HG02840 (cell line): ENCODE results near the gene ARPC5.
"Not testable (repeated sequence)": the region's sequence is repeated elsewhere in the genome, so short reads cannot be mapped to it uniquely, and the experiment has no call there.

Experiments
- ATAC-seq: cut with Tn5 transposase; IDR thresholded peaks from one replicate; pipeline ENCODE4 v1.9.1; 2021; ENCODE audit warnings: mild to moderate bottlenecking, moderate library complexity, moderate number of reproducible peaks; ENCODE audit not compliant: unreplicated experiment, low FRiP score

The ARPC5 gene

DNA sequence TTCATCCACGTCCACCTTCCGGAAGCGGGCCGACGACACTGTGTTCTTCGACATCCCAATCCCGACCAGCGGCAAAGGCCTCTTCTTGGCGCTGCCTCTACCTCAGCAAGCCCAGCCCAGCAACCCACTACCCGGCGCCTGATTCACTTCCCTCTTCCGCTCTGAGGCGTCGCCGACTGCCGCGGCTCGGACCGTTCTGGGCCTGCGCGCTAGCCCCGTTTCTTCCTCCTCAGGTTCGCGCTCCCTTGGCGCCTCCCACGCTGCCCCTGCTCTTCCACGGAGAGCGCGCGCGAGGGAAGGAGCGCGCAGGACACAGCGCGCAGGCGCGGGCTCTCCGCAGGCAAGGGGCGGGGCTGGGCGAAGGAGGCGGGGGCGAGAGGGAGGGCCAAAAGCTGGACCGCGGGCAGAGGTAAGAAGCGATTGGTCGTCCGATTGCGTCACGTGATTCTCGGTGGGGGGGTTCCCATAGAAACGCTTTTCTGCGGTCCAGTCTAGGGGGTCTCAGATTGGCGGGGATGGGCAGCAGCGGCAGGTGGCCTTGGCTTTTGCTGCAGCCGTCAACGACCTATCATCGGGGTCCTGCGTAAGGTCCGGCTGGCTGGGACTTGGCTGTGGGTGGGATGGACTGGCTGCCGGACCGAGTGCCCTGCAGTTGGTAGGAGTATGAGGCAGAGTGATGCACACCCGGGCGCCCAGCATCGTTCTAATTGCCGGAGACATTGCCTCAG, at the start of gene ARPC5:
TSS of gene ARPC5 (minus strand) at position 178 of the 728 bp plus-strand sequence. CDS start at position 54, 124 bp downstream.
- ATAC-seq, result peak; percentile 86

DNA sequence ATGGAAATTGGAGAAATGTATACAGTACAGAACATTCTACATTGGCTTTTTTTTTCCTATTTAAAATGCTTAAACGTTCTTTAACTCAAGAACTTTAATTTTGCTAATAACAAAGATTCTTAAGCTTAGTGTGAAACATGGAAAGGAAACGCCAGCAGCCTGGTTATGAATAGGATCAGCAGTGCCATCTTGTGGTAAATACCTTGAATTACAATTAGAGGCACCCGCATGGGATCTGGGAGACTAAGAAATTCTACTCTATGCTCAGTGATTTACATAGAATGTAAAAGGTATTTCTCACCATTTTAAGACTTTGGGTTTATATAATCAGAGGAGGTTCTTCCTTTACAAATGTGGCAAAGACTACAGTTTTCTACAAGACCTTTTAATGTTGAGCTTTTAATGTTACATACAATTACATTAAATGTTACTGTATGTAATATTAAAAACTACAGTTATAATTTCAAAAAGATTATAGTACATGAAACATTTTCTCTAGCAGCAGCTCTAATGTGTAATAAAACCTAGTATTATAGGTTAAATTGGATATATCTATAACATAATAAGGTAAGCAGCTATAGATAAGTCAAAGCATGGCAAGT, 49.6 kb upstream of the ARPC5 start:
- ATAC-seq, result no peak

GRCh38 chr1:183679363-183679762, 43.8 kb upstream of the ARPC5 start:
- ATAC-seq, result not testable (repeated sequence)

- no peak for ATAC-seq
Measured at GRCh38 chr1:183678819-183679218, 43.2 kb upstream of the ARPC5 start.

- ATAC-seq, result no peak
Measured at GRCh38 chr1:183676586-183677189, 41.1 kb upstream of the ARPC5 start.

- no peak for ATAC-seq
Measured at GRCh38 chr1:183675883-183676585, 40.5 kb upstream of the ARPC5 start.

DNA sequence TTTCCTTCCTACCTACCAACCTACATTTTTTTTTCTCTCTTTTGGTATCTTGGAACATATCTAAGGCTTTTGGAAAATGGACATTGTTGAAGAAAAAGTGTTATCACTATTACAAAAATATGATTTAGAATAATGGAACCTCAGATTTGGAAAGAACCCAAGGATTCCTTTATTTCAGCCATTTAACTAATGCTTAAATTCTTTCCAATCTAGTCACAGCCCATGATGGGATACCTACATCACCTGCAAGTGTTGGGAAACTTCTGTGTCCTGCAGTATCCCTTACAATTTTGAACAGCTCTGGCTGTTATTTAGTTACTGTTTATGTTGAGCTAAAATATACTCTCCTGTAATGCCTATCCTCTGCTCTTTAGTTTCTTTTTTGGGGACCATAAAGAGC, 39.8 kb upstream of the ARPC5 start:
- ATAC-seq, result no peak

DNA sequence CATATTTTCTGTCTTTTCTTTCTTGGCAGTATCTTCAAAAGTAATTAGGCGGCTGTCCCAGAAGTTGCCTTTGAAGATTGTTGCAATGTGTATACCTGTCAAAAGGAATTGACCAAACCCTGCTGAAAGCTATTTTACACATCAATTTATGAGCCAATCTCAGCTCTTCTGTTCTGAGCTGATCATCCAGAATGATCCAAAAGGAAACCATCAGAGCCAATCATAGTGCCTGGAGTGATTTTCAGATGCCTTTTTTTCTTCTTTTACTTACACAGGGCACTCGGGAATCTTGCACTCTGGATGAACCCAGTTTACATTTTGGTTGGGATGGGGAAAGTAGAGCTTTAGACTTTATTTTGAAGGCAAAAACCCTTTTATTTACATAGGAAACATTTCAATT, 39.3 kb upstream of the ARPC5 start:
- ATAC-seq, result no peak

- ATAC-seq, result no peak
Measured at GRCh38 chr1:183674339-183674738, 38.8 kb upstream of the ARPC5 start.

DNA sequence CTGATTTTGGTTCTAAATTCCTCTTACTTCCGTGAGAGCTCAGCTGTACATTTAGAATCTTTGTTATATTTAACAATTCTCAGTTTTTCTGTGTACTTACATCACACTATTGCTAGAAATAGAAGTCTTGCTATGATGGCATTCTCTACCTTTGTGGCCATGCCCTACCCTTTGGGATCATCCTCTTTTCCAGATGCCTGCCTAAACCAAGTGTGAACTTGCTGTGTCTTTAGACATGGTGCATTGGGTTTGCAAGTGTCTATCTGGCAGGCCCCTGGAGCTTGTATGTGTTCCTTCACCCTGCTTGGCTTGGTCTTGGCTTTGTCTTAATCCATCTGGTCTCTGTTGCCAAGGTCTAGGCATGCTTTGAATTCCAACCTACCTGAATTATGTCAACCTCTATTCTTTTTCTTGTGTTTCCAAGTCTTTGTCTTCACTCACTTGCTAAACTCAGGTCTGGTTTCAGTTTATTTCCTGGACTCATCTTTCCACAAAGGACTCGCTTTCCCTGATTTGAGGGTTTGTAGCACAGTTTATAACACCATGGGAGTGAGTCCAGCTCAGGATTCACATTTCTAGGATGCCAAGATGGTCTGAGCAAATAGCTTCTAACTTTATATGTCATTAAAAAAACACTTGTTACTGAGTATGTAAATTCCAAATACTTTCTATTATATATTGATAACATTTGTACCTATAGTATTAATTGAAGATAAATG, 38.2 kb upstream of the ARPC5 start:
- ATAC-seq, result no peak

DNA sequence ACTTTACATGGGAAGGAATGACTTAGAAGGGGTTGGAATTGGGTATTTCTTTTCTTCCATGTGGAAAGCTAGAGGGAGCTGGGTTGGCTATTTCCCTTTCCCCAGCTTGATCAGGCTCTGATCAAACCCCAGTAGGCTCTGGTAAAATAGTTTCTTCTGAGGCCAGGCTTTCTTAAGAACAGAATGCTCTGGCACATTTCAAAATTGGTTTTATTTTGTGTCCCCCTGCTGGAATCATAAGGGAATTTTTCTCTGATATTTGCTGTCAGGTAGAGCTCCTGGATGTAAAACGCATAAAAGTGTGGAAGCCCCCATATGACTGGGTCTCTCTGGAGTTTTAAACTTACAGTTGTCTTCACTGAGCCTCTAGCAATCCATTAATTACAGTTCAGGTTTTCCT, 34.6 kb upstream of the ARPC5 start:
- ATAC-seq, result no peak

DNA sequence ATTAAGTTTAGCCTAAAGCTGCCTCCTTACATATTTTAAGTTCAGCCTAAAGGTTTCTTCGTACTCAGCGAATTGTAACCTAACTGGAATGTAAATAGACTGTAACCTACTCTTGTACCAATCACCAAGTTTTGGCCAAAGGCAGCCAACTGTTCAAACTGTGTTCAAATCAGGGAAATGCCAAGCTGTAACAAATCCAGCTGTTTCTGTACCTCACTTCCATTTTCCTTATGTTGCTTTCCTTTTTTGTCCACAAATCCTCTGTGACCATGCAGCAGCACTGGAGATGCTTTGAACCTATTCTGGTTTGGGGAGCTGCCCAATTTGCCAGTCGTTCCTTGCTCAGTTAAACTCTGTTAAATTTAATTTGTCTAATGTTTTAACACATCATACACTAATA, 20.8 kb upstream of the ARPC5 start:
- no peak for ATAC-seq

DNA sequence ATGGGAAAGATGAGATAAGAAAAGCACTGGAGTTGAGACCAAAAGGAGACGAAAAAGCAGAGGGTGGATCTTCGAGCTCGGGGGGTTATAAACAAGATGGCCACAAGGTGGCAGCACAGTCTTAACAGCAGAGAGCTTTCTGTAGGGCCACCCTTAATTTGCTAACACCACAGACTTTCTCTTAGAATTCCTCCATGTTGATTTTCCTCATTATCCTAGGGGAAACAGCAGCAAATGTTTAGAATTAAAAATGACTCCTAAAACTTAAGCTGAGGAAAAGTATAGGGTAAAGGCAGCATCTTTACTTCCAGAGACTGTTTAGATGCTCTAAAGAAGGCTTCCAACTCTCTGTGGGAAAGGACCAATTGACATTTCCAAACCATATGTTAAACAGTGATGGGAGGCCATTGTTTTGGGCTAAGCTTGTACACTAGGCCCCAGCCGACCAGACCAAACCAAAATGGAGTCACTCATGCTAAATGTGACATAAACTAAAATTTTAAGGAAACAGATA, 20.0 kb upstream of the ARPC5 start:
- ATAC-seq, result no peak

DNA sequence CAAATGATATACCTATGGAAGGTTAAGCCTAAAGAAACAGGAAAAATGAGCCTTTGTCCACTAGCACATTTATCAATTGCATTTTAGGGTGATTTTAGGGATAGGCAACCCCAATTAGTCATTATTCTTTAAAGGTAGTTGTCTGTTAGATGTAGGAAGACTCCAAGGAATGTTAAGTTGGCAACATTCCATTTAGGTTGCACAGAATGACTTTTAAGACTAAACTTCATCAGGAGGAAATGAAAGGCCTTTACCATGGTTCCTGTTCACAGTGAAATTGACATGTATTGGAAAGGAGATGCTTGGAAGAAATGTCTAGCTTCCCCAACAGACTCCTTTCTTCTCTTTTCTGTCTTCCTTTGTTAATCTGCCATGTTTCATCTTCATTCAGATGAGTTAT, 19.1 kb upstream of the ARPC5 start:
- ATAC-seq, result no peak

DNA sequence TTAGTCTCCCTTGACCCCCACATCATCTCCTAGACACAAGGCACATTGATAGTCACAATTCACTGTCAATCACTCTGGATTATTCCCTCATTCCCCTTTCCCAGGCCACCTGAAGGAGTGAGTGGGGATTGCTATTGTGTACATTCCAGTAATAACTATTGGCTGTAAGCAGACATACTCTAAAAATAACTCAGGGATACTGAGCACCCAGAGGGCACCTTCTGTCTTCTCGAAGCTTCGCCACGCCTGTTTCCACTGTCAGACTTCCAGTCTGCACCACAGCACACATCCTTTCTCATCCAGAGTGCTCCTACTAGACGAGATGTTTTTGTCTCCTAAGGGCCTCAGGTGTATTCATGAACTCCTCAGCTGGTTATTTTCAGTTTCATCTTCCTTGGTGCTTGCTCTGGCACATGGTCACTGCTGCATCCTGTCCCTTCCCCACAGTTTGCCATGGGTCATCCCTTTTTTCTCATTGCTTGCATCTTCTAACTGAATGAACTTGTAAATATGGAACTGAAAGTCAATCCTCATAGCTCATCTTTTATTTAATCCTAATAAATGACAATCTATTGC, 18.4 kb upstream of the ARPC5 start:
- no peak for ATAC-seq

- ATAC-seq, result no peak
Measured at GRCh38 chr1:183653462-183653794, 17.8 kb upstream of the ARPC5 start.

GRCh38 chr1:183652547-183653461, 17.2 kb upstream of the ARPC5 start, which contains the start of gene APOBEC4:
TSS of gene APOBEC4 (minus strand) at chr1:183653316. CDS start at chr1:183648781, 4,535 bp downstream.
- no peak for ATAC-seq

GRCh38 chr1:183652107-183652506, 16.5 kb upstream of the ARPC5 start:
- no peak for ATAC-seq

DNA sequence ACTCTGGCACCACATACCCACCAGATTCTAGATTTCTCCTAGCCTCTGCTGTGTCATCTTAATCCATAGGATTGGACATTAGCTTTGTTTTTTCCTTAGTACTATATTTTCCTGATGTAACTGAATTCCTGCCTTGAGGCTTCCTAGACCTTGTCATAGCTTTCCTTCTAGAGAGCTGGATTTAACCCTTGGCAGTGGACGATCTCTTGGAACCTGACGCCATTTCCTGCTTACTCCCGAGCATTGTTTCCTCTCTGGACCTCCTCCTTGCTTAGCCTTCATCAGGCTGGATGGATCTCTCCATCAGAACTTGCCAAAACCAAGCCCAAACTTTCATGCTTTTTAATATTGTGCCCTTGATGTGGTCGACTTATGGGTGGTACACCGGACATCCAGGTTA, 16.0 kb upstream of the ARPC5 start:
- no peak for ATAC-seq
